IMR-90 (cell line): ENCODE measurements around the gene POLR2C.

Source experiments
- CEBPB ChIP-seq: IDR thresholded peaks from 2 replicates; pipeline ENCODE4 v1.6.1; 2012; ENCODE audit warnings: low read depth, low read length, improper control_type of control experiment
- CTCF ChIP-seq: conservative IDR thresholded peaks from 2 replicates; pipeline ENCODE4 v1.5.1; 2012; ENCODE audit warnings: mild to moderate bottlenecking, low read depth, low read length, improper control_type of control experiment
- FOS ChIP-seq: fragments of 150-350 bp; IDR thresholded peaks from 2 replicates; pipeline ENCODE4 v1.6.1; 2016; ENCODE audit warnings: low read depth, low read length
- MAZ ChIP-seq: IDR thresholded peaks from 2 replicates; pipeline ENCODE4 v1.6.1; 2012; ENCODE audit warnings: low read depth, mild to moderate bottlenecking, low read length, improper control_type of control experiment, moderate library complexity, borderline replicate concordance
- MXI1 ChIP-seq: IDR thresholded peaks from 2 replicates; pipeline ENCODE4 v1.6.1; 2012; ENCODE audit warnings: low read depth, mild to moderate bottlenecking, low read length, moderate library complexity, borderline replicate concordance
- NFE2L2 ChIP-seq: fragments of 150-350 bp; IDR thresholded peaks from 2 replicates; pipeline ENCODE4 v1.6.1; 2016; ENCODE audit warnings: low read depth, mild to moderate bottlenecking, low read length
- POLR2A ChIP-seq: IDR thresholded peaks from 2 replicates; pipeline ENCODE4 v1.6.1; 2012; ENCODE audit warnings: mild to moderate bottlenecking, low read depth, low read length
- RAD21 ChIP-seq: IDR thresholded peaks from 2 replicates; pipeline ENCODE4 v1.6.1; 2012; ENCODE audit warnings: low read length, improper control_type of control experiment
- RCOR1 ChIP-seq: IDR thresholded peaks from 2 replicates; pipeline ENCODE4 v1.6.1; 2012; ENCODE audit warnings: mild to moderate bottlenecking, low read length, improper control_type of control experiment; ENCODE audit not compliant: insufficient replicate concordance
- USF2 ChIP-seq: fragments of 150-350 bp; IDR thresholded peaks from 2 replicates; pipeline ENCODE4 v1.6.1; 2017; ENCODE audit warnings: mild to moderate bottlenecking, antibody characterized with exemption, low read length, low read depth

- TF ChIP-seq CTCF (no peak), POLR2A (no peak), RAD21 (no peak), RCOR1 (no peak), NFE2L2 (no peak), USF2 (no peak), MXI1 (no peak), CEBPB (no peak), MAZ (peak; percentile 92; the same call in 1 of the 2 replicates), FOS (no peak)
Observed at GRCh38 chr16:57485916-57486857, 23.7 kb downstream of the POLR2C start, which contains the start of gene DOK4.
